A673 (cell line): ENCODE measurements around the gene SLC2A3. TPM values are rescaled to one million over a fixed set of nuclear protein-coding genes. Genes with fewer than 3 reads are reported as not detected.
"Not testable (repeated sequence)": the region's sequence is repeated elsewhere in the genome, so short reads cannot be mapped to it uniquely, and the experiment has no call there.

Experiments
- BruUV-seq: library from RNA; stranded (reverse); fragments of 400-500 nt; replicated peaks from 2 replicates; lab custom pipeline; 2021; lab: Mats Ljungman, UMichigan
- CTCF ChIA-PET: fragments of 300-600 bp; sonication (Branson Sonifier 250); formaldehyde crosslinking; loops from one replicate; lab custom pipeline; 2022; ENCODE audit warnings: antibody characterized with exemption; lab: Charles Lee
- POLR2A ChIA-PET: fragments of 300-600 bp; sonication (Branson Sonifier 250); formaldehyde crosslinking; loops from one replicate; lab custom pipeline; 2022; ENCODE audit warnings: antibody characterized with exemption; ENCODE audit not compliant: low non-redundant PET; lab: Charles Lee
- DNase-seq: peaks from one replicate; pipeline ENCODE4 v3.0.0-alpha.2; 2015; ENCODE audit warnings: low spot score
- H3K27ac ChIP-seq: fragments of 200-600 bp; sonication (generic); 2 replicates; pipeline ENCODE4 v1.5.1; 2016; ENCODE audit warnings: mixed run types, low read depth, mild to moderate bottlenecking, mixed read lengths, antibody characterized with exemption, low read length; ENCODE audit not compliant: poor library complexity, severe bottlenecking
- H3K27me3 ChIP-seq: fragments of 200-600 bp; sonication (generic); replicated peaks from 2 replicates; pipeline ENCODE4 v1.6.1; 2017; ENCODE audit warnings: mixed run types, low read depth, mild to moderate bottlenecking, mixed read lengths, antibody characterized with exemption, low read length; ENCODE audit not compliant: insufficient read depth, poor library complexity
- H3K36me3 ChIP-seq: fragments of 200-600 bp; sonication (generic); 2 replicates; pipeline ENCODE4 v1.6.1; 2016; ENCODE audit warnings: mixed run types, mild to moderate bottlenecking, mixed read lengths, antibody characterized with exemption, low read length; ENCODE audit not compliant: insufficient read depth, poor library complexity, severe bottlenecking
- H3K4me1 ChIP-seq: fragments of 200-600 bp; sonication (generic); 2 replicates; pipeline ENCODE4 v1.6.1; 2017; ENCODE audit warnings: mixed run types, mild to moderate bottlenecking, mixed read lengths, antibody characterized with exemption, low read length; ENCODE audit not compliant: insufficient read depth, poor library complexity, severe bottlenecking
- H3K4me3 ChIP-seq: fragments of 200-600 bp; sonication (generic); 2 replicates; pipeline ENCODE4 v1.5.1; 2016; ENCODE audit warnings: low read depth, mixed run types, mild to moderate bottlenecking, mixed read lengths, low read length; ENCODE audit not compliant: poor library complexity, severe bottlenecking
- H3K9me3 ChIP-seq: fragments of 200-600 bp; sonication (generic); 2 replicates; pipeline ENCODE4 v1.6.1; 2016; ENCODE audit warnings: mixed run types, low read depth, mild to moderate bottlenecking, mixed read lengths, antibody characterized with exemption, low read length; ENCODE audit not compliant: poor library complexity, severe bottlenecking
- CTCF ChIP-seq: fragments of 300-800, 200-600 bp; sonication (generic); conservative IDR thresholded peaks from 2 replicates; pipeline ENCODE4 v1.5.1; 2017; ENCODE audit warnings: low read depth, mild to moderate bottlenecking, antibody characterized with exemption, low read length, moderate library complexity, mixed read lengths
- EZH2 ChIP-seq: fragments of 200-600 bp; sonication (generic); IDR thresholded peaks from 2 replicates; pipeline ENCODE4 v1.6.1; 2017; ENCODE audit warnings: borderline replicate concordance, low read depth, mild to moderate bottlenecking, mixed read lengths, antibody characterized with exemption, low read length; ENCODE audit not compliant: poor library complexity, severe bottlenecking
- intact Hi-C: fragments of 100-400 bp; cut with micrococcal nuclease; formaldehyde crosslinking; loops from one replicate; pipeline ENCODE4 v1.10.0; 2022; ENCODE audit not compliant: unreplicated experiment
- total RNA-seq: library from RNA; stranded (reverse); gene quantifications from 2 replicates; pipeline ENCODE4 v1.2.3, GENCODE V29; 2021

Gene SLC2A3
- total RNA-seq, 1 experiment from 2014 or later = 30.2 TPM

- TF ChIP-seq CTCF (no peak), EZH2 (no peak)
- Histone ChIP-seq H3K27ac (no peak overlapping the region), H3K36me3 (no peaks in the 10 kb centered on the region), H3K9me3 (no peaks in the 10 kb centered on the region), H3K4me1 (peaks cover 2% of the 10 kb centered on the region), H3K4me3 (no peak overlapping the region), H3K27me3 (no peaks in the 10 kb centered on the region)
- CTCF ChIA-PET = no interaction called here
- no TSS peak for BruUV-seq
- no peak for DNase-seq
- intact Hi-C loops = no loop called here
- POLR2A ChIA-PET = interaction anchor here (0.6 kb wide), 1 partner anchor 36 kb away, joined by 3 read pairs; the partner anchor contains the start of gene SLC2A3
Measured at GRCh38 chr12:7899755-7900154, 36.2 kb downstream of the SLC2A3 start.

- CTCF ChIA-PET, BruUV-seq, H3K27ac ChIP-seq, H3K4me1 ChIP-seq, DNase-seq, H3K4me3 ChIP-seq, H3K36me3 ChIP-seq, H3K9me3 ChIP-seq, intact Hi-C loops, H3K27me3 ChIP-seq: not testable (repeated sequence)
- POLR2A ChIA-PET = interaction anchor here (0.6 kb wide), 1 partner anchor 8 kb away, joined by 7 read pairs; no protein-coding TSS in a partner anchor
Measured at GRCh38 chr12:7896726-7897125, 39.3 kb downstream of the SLC2A3 start.

- TF ChIP-seq CTCF (no peak), EZH2 (no peak)
- intact Hi-C loops = no loop called here
- ChIA-PET POLR2A (interaction anchor here (0.7 kb wide), 1 partner anchor 12 kb away, joined by 7 read pairs; no protein-coding TSS in a partner anchor), CTCF (no interaction called here)
- Histone ChIP-seq H3K27me3 (no peaks in the 10 kb centered on the region), H3K27ac (no peak overlapping the region), H3K4me1 (peaks cover 5% of the 10 kb centered on the region), H3K4me3 (no peak overlapping the region), H3K36me3 (no peaks in the 10 kb centered on the region), H3K9me3 (no peaks in the 10 kb centered on the region)
- no peak for DNase-seq
- BruUV-seq = no TSS peak
Measured at GRCh38 chr12:7892186-7892980, 43.6 kb downstream of the SLC2A3 start.

GRCh38 chr12:7884689-7885088 is 51.3 kb downstream of the SLC2A3 start:
- ChIA-PET POLR2A (no interaction called here), CTCF (no interaction called here)
- Histone ChIP-seq H3K27me3 (no peaks in the 10 kb centered on the region), H3K4me3 (no peak overlapping the region), H3K36me3 (no peaks in the 10 kb centered on the region), H3K4me1 (peaks cover 4% of the 10 kb centered on the region), H3K27ac (no peak overlapping the region), H3K9me3 (no peaks in the 10 kb centered on the region)
- BruUV-seq = no TSS peak
- no peak for TF ChIP-seq CTCF
- no peak for TF ChIP-seq EZH2
- intact Hi-C loops = no loop called here
- DNase-seq = no peak

GRCh38 chr12:7881736-7882120 is 54.3 kb downstream of the SLC2A3 start:
- CTCF ChIA-PET, DNase-seq, H3K27me3 ChIP-seq, intact Hi-C loops, H3K4me1 ChIP-seq, H3K4me3 ChIP-seq, H3K27ac ChIP-seq, H3K36me3 ChIP-seq, BruUV-seq, H3K9me3 ChIP-seq, POLR2A ChIA-PET: not testable (repeated sequence)
